Chondrocyte (in vitro differentiated cells): ENCODE data around the gene SYNGR3. TPM values are rescaled to one million over a fixed set of nuclear protein-coding genes. Genes with fewer than 3 reads are reported as not detected.
"Not testable (repeated sequence)": the region's sequence is repeated elsewhere in the genome, so short reads cannot be mapped to it uniquely, and the experiment has no call there.

Experiments
- DNase-seq: peaks from one replicate; pipeline ENCODE4 v3.0.0; 2021; ENCODE audit warnings: mixed read lengths, low spot score
- H3K27ac Mint-ChIP-seq: one replicate; pipeline ENCODE4 v1.8.0; 2021; ENCODE audit warnings: mild to moderate bottlenecking, moderate library complexity, mixed read lengths; ENCODE audit not compliant: unreplicated experiment
- H3K27me3 Mint-ChIP-seq: 2 replicates; pipeline ENCODE4 v1.8.0; 2021; ENCODE audit warnings: low read depth, mixed read lengths
- H3K36me3 Mint-ChIP-seq: 2 replicates; pipeline ENCODE4 v1.8.0; 2021; ENCODE audit warnings: low read depth, mixed read lengths
- H3K4me1 Mint-ChIP-seq: 2 replicates; pipeline ENCODE4 v1.8.0; 2021; ENCODE audit warnings: low read depth, mild to moderate bottlenecking, mixed read lengths
- H3K4me3 Mint-ChIP-seq: one replicate; pipeline ENCODE4 v1.8.0; 2021; ENCODE audit warnings: mild to moderate bottlenecking, moderate library complexity, mixed read lengths; ENCODE audit not compliant: unreplicated experiment
- H3K9me3 Mint-ChIP-seq: 2 replicates; pipeline ENCODE4 v1.8.0; 2021; ENCODE audit warnings: low read depth, mixed read lengths
- total RNA-seq: library from RNA; stranded (reverse); gene quantifications from 3 replicates; pipeline ENCODE4 v1.2.1, GENCODE V29; 2021
- TF ChIP-seq, protein P1 (sequence below): fragments of 200-600 bp; sonication (generic); IDR thresholded peaks from 2 replicates; pipeline ENCODE4 v1.5.0; 2021; ENCODE audit warnings: antibody characterized with exemption, mild to moderate bottlenecking, moderate library complexity

The SYNGR3 gene
- total RNA-seq, 1 donor from 2014 or later, result 0.67 TPM

- H3K27me3 Mint-ChIP-seq, result no peaks in the 10 kb centered on the region
- H3K4me3 Mint-ChIP-seq, result peak overlapping the region; percentile 86
- H3K9me3 Mint-ChIP-seq, result no peaks in the 10 kb centered on the region
- H3K27ac Mint-ChIP-seq, result peak overlapping the region; percentile 90
- TF ChIP-seq, protein P1, sequence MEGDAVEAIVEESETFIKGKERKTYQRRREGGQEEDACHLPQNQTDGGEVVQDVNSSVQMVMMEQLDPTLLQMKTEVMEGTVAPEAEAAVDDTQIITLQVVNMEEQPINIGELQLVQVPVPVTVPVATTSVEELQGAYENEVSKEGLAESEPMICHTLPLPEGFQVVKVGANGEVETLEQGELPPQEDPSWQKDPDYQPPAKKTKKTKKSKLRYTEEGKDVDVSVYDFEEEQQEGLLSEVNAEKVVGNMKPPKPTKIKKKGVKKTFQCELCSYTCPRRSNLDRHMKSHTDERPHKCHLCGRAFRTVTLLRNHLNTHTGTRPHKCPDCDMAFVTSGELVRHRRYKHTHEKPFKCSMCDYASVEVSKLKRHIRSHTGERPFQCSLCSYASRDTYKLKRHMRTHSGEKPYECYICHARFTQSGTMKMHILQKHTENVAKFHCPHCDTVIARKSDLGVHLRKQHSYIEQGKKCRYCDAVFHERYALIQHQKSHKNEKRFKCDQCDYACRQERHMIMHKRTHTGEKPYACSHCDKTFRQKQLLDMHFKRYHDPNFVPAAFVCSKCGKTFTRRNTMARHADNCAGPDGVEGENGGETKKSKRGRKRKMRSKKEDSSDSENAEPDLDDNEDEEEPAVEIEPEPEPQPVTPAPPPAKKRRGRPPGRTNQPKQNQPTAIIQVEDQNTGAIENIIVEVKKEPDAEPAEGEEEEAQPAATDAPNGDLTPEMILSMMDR, result no peak
- no peak for DNase-seq
- H3K36me3 Mint-ChIP-seq, result no peaks in the 10 kb centered on the region
- H3K4me1 Mint-ChIP-seq, result peaks cover 47% of the 10 kb centered on the region
These were observed 18.9 kb downstream of the SYNGR3 start for GRCh38 chr16:2008631-2009163.

GRCh38 chr16:2009164-2009711, 19.5 kb downstream of the SYNGR3 start:
- Mint-ChIP-seq H3K9me3 (no peaks in the 10 kb centered on the region), H3K27ac (peak overlapping the region; percentile 90), H3K4me1 (peaks cover 43% of the 10 kb centered on the region), H3K36me3 (no peaks in the 10 kb centered on the region), H3K27me3 (no peaks in the 10 kb centered on the region), H3K4me3 (peak overlapping the region; percentile 86)
- DNase-seq, result no peak
- TF ChIP-seq, protein P1, result no peak

DNA sequence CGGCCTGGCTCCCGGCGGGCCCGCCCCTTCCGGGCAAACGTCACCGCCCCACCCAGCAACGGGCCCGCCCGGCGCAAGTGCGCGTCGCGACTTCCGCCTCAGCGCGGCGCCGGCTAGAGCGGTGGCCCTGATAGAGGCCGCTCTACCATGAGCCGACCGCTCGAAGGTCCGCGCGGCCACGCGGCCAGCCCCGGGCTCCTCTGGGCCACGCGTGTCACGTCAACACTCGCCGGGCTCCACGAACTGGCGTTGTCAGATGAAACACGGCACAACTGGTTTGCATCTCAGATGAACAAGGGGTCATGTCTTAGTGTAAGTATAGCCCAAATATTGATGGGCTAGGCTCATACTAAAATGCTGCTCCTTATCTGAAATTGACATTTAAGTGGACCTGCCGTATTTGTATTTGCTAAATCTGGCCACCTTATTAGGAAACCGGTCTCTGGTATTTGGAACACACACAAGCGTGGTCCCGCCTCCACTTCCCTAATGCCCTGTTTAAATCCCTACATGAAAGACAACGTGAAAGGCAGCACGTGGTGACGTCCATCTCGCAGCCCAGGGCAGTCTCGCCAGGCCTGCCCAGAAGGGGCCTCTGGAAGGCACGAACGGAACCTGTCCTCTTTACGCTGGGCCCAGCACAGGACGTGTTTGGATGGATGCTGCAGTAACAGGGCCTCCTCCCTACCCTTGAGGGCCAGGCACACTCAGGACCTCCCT, 20.2 kb downstream of the SYNGR3 start, which contains the start of gene ZNF598:
ZNF598 (minus strand) TSS at position 31 of the 720 bp plus-strand sequence.
- no peaks in the 10 kb centered on the region for H3K27me3 Mint-ChIP-seq

GRCh38 chr16:2011726-2012125, 22.0 kb downstream of the SYNGR3 start:
- not testable (repeated sequence) for H3K4me3 Mint-ChIP-seq, H3K27ac Mint-ChIP-seq, H3K36me3 Mint-ChIP-seq, H3K9me3 Mint-ChIP-seq, DNase-seq, H3K27me3 Mint-ChIP-seq
- peaks cover 28% of the 10 kb centered on the region for H3K4me1 Mint-ChIP-seq

More for the DNA sequence above, 20.2 kb downstream of the SYNGR3 start, which contains the start of gene ZNF598:
- no peaks in the 10 kb centered on the region for H3K36me3 Mint-ChIP-seq
- H3K4me3 Mint-ChIP-seq, result peak within 1 kb of the TSS; percentile 86
- H3K4me1 Mint-ChIP-seq, result peaks cover 37% of the 10 kb centered on the region
- TF ChIP-seq, protein P1, result peak; percentile 47
- H3K27ac Mint-ChIP-seq, result peak within 1 kb of the TSS; percentile 93
- DNase-seq, result no peak
- H3K9me3 Mint-ChIP-seq, result no peaks in the 10 kb centered on the region

- Mint-ChIP-seq H3K4me1 (peaks cover 11% of the 10 kb centered on the region), H3K36me3 (no peaks in the 10 kb centered on the region), H3K27ac (no peak overlapping the region), H3K9me3 (no peaks in the 10 kb centered on the region), H3K4me3 (no peak overlapping the region), H3K27me3 (no peaks in the 10 kb centered on the region)
- DNase-seq, result no peak
- TF ChIP-seq, protein P1, result no peak
These were observed 23.8 kb downstream of the SYNGR3 start for GRCh38 chr16:2013527-2013926.
